Glutamatergic neuron (in vitro differentiated cells): ENCODE results near the gene EGFL8. TPM values are rescaled to one million over a fixed set of nuclear protein-coding genes. Genes with fewer than 3 reads are reported as not detected.
A peak's percentile ranks its signal among the peaks of the same experiment; 100 is the strongest.

ENCODE experiments used
- DNase-seq: peaks from one replicate; pipeline ENCODE4 v3.0.0; 2022
- H3K27ac Mint-ChIP-seq: one replicate; pipeline ENCODE4 v1.8.0; 2020; ENCODE audit warnings: mild to moderate bottlenecking, mixed read lengths, inconsistent platforms; ENCODE audit not compliant: unreplicated experiment
- H3K27me3 Mint-ChIP-seq: one replicate; pipeline ENCODE4 v1.8.0; 2020; ENCODE audit warnings: mild to moderate bottlenecking, moderate library complexity, mixed read lengths, inconsistent platforms; ENCODE audit not compliant: unreplicated experiment
- H3K36me3 Mint-ChIP-seq: one replicate; pipeline ENCODE4 v1.8.0; 2020; ENCODE audit warnings: mild to moderate bottlenecking, mixed read lengths, inconsistent platforms; ENCODE audit not compliant: unreplicated experiment
- H3K4me1 Mint-ChIP-seq: one replicate; pipeline ENCODE4 v1.8.0; 2020; ENCODE audit warnings: mild to moderate bottlenecking, low read depth, mixed read lengths, inconsistent platforms; ENCODE audit not compliant: unreplicated experiment
- H3K4me3 Mint-ChIP-seq: one replicate; pipeline ENCODE4 v1.8.0; 2020; ENCODE audit warnings: mild to moderate bottlenecking, mixed read lengths, inconsistent platforms; ENCODE audit not compliant: unreplicated experiment
- H3K9me3 Mint-ChIP-seq: one replicate; pipeline ENCODE4 v1.8.0; 2020; ENCODE audit warnings: mild to moderate bottlenecking, moderate library complexity, mixed read lengths, inconsistent platforms; ENCODE audit not compliant: unreplicated experiment
- total RNA-seq: library from RNA; stranded (reverse); fragmentation: NEBNext Ultra II Directional; extraction: Animal tissue kit (Norgen Biotek cat#: 25700); gene quantifications from one replicate; pipeline ENCODE4 v1.2.1, GENCODE V29; 2021; ENCODE audit not compliant: unreplicated experiment
- TF ChIP-seq, protein P1 (sequence below): fragments of 200-600 bp; sonication (generic); IDR thresholded peaks from one replicate; pipeline ENCODE4 v1.5.0; 2021; ENCODE audit not compliant: partially characterized antibody, unreplicated experiment

The EGFL8 gene
- total RNA-seq, 1 donor from 2014 or later, result 23.0 TPM

DNA sequence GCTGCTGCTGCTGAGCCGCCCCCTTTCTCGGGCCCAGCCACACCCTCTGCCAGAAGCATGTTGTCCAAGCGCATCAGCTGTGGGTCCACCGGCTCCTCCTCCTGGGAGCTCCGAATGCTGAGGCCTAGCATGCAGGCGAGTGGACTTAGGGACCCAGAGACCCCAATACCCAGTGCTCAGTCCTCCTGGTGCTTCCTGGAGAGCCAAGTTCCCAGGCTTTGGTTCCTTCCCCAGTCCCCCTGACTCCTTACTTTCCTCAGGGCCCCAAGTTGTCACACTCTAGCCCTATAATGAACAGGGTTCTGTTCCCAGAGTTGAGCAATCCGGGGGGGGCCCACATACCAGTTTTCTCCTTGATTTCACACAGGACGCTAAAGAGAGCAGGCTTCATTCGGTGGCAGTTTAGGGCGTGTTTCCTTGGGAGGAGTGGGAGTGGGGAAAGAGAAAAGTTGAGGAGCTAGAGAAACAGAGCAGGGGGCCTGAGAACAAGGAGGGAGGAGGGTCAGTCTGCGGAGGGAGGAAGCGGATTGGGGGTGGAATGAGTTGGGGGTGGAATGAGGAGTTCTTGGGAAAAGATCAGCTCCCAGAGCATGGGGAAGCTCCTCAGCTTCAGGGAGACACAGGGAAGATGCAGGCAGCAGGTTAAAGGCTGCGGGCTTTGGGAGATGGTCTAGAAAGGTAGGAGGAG is 24.1 kb downstream of the EGFL8 start:
- peaks cover 14% of the 10 kb centered on the region for H3K4me1 Mint-ChIP-seq
- H3K9me3 Mint-ChIP-seq, result peaks cover 12% of the 10 kb centered on the region
- TF ChIP-seq, protein P1, sequence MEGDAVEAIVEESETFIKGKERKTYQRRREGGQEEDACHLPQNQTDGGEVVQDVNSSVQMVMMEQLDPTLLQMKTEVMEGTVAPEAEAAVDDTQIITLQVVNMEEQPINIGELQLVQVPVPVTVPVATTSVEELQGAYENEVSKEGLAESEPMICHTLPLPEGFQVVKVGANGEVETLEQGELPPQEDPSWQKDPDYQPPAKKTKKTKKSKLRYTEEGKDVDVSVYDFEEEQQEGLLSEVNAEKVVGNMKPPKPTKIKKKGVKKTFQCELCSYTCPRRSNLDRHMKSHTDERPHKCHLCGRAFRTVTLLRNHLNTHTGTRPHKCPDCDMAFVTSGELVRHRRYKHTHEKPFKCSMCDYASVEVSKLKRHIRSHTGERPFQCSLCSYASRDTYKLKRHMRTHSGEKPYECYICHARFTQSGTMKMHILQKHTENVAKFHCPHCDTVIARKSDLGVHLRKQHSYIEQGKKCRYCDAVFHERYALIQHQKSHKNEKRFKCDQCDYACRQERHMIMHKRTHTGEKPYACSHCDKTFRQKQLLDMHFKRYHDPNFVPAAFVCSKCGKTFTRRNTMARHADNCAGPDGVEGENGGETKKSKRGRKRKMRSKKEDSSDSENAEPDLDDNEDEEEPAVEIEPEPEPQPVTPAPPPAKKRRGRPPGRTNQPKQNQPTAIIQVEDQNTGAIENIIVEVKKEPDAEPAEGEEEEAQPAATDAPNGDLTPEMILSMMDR, result no peak
- H3K36me3 Mint-ChIP-seq, result no peaks in the 10 kb centered on the region
- H3K27ac Mint-ChIP-seq, result peak overlapping the region; percentile 94
- peak overlapping the region; percentile 90 for H3K4me3 Mint-ChIP-seq
- no peak for DNase-seq
- H3K27me3 Mint-ChIP-seq, result peaks cover 9% of the 10 kb centered on the region

GRCh38 chr6:32189069-32189741 is 24.8 kb downstream of the EGFL8 start:
- TF ChIP-seq, protein P1, result no peak
- peaks cover 14% of the 10 kb centered on the region for H3K4me1 Mint-ChIP-seq
- H3K36me3 Mint-ChIP-seq, result no peaks in the 10 kb centered on the region
- H3K9me3 Mint-ChIP-seq, result peaks cover 12% of the 10 kb centered on the region
- peak overlapping the region; percentile 90 for H3K4me3 Mint-ChIP-seq
- peak overlapping the region; percentile 94 for H3K27ac Mint-ChIP-seq
- peaks cover 9% of the 10 kb centered on the region for H3K27me3 Mint-ChIP-seq
- DNase-seq, result no peak

GRCh38 chr6:32189742-32190053 is 25.3 kb downstream of the EGFL8 start:
- no peaks in the 10 kb centered on the region for H3K36me3 Mint-ChIP-seq
- peak overlapping the region; percentile 90 for H3K4me3 Mint-ChIP-seq
- peak overlapping the region; percentile 94 for H3K27ac Mint-ChIP-seq
- H3K27me3 Mint-ChIP-seq, result peaks cover 9% of the 10 kb centered on the region
- peaks cover 16% of the 10 kb centered on the region for H3K4me1 Mint-ChIP-seq
- TF ChIP-seq, protein P1, result no peak
- no peak for DNase-seq
- peaks cover 12% of the 10 kb centered on the region for H3K9me3 Mint-ChIP-seq

DNA sequence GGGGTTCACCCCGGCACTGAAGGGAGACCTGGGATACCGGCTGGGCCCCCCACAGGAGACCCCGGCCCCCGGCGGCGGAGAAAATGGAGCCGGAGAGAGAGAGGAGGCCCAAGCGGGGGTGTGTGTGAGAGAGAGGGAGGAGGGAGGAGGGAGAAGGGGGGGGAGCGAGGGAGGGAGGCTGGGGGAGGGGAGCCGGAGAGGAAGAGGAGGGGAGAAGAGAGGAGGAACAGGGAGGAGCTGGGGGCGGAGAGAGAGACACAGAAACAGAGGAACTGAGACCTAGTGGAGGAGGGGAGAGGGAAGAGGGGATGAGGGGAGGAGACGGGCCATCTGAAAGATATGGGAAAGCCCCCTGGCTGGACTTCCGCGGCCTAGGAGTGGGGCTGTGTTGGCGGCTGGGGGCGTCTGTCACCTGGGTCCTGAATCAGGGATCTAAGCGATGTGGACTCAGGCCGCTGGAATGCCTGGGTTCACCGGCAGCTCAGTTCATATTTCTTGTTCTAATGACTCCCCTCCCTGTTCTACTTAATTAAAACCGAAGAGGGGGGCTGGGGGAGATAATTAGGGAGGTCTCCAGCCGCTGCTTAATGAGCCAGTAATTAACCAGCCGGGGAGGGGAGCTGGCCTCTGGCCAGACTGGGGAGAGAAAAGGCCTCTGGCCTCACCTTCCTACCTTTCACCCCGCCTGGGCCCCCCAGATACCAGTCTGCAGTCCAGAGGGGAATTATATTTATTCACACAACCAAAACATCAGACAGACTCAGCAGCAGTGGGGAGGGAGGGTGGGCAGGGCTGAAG is 25.9 kb downstream of the EGFL8 start, which contains the start of gene PBX2:
Gene PBX2 (minus strand): TSS at position 149 of the 798 bp plus-strand sequence. CDS start 287 bp downstream, outside the sequence.
- H3K27me3 Mint-ChIP-seq, result peaks cover 10% of the 10 kb centered on the region
- DNase-seq, result peak; percentile 78
- H3K4me3 Mint-ChIP-seq, result peak within 1 kb of the TSS; percentile 90
- peaks cover 13% of the 10 kb centered on the region for H3K9me3 Mint-ChIP-seq
- H3K36me3 Mint-ChIP-seq, result no peaks in the 10 kb centered on the region
- TF ChIP-seq, protein P1, result no peak
- H3K4me1 Mint-ChIP-seq, result peaks cover 18% of the 10 kb centered on the region
- H3K27ac Mint-ChIP-seq, result peak within 1 kb of the TSS; percentile 94
